SK-N-SH (cell line): ENCODE data around the gene SCRN2. TPM values are rescaled to one million over a fixed set of nuclear protein-coding genes. Genes with fewer than 3 reads are reported as not detected.
A peak's percentile ranks its signal among the peaks of the same experiment; 100 is the strongest.

Experiments used
- CTCF ChIA-PET: fragments of 300-600, 350-600 bp; formaldehyde crosslinking; extraction: SDS; loops from one replicate; lab custom pipeline; 2021; lab: Yijun Ruan, JAX
- POLR2A ChIA-PET: fragments of 350-600 bp; sonication (Branson Sonifier 250); formaldehyde crosslinking; extraction: SDS; loops from one replicate; lab custom pipeline; 2020; ENCODE audit warnings: antibody characterized with exemption, inconsistent platforms; lab: Yijun Ruan, JAX
- DNase-seq: peaks from one replicate; pipeline ENCODE4 v3.0.0; 2012
- H2AFZ ChIP-seq: fragments of 200-600 bp; sonication (generic); 2 replicates; pipeline ENCODE4 v1.8.1; 2016; ENCODE audit warnings: antibody characterized with exemption, mild to moderate bottlenecking, low read depth
- H3F3A ChIP-seq: fragments of 200-600 bp; sonication (generic); replicated peaks from 2 replicates; pipeline ENCODE3; 2016; ENCODE audit warnings: antibody characterized with exemption, mild to moderate bottlenecking; ENCODE audit not compliant: insufficient read depth
- H3K27ac ChIP-seq, 2 experiments: fragments of 200-500 bp in 1 of 2; fragments of 200-600 bp in 1 of 2; sonication (Bioruptor generic) in 1 of 2; sonication (generic), shearing (Covaris generic) in 1 of 2; 2 replicates each; pipeline versions ENCODE4 v1.5.1 to v1.6.1; 2014 to 2016; ENCODE audit warnings: low read depth in 2 of 2, inconsistent platforms in 1 of 2, low read length in 1 of 2, mild to moderate bottlenecking in 1 of 2, mixed read lengths in 1 of 2
- H3K27me3 ChIP-seq: fragments of 200-600 bp; sonication (generic), shearing (Covaris generic); 2 replicates; pipeline ENCODE4 v1.6.1; 2016; ENCODE audit warnings: mixed run types; ENCODE audit not compliant: insufficient read depth
- H3K36me3 ChIP-seq, 2 experiments: fragments of 200-500 bp in 1 of 2; fragments of 200-600 bp in 1 of 2; sonication (Bioruptor generic) in 1 of 2; sonication (generic) in 1 of 2; replicated peaks in 1 of 2; 2 replicates each; pipeline versions ENCODE3 to v1.5.1; 2014 to 2016; ENCODE audit warnings: low read length in 1 of 2, mild to moderate bottlenecking in 1 of 2; ENCODE audit not compliant: insufficient read depth in 2 of 2, control insufficient read depth in 1 of 2
- H3K4me1 ChIP-seq, 2 experiments: fragments of 200-500 bp in 1 of 2; fragments of 200-600 bp in 1 of 2; sonication (Bioruptor generic) in 1 of 2; sonication (generic), shearing (Covaris generic) in 1 of 2; 2 replicates each; pipeline versions ENCODE4 v1.5.1 to v1.6.1; 2014 to 2016; ENCODE audit warnings: low read depth in 1 of 2, low read length in 1 of 2, mixed run types in 1 of 2; ENCODE audit not compliant: insufficient read depth in 2 of 2, control insufficient read depth in 1 of 2
- H3K4me2 ChIP-seq: fragments of 200-600 bp; sonication (generic), shearing (Covaris generic); 2 replicates; pipeline ENCODE4 v1.6.1; 2017; ENCODE audit warnings: mixed run types
- H3K4me3 ChIP-seq, 2 experiments: fragments of 200-500 bp in 1 of 2; fragments of 200-600 bp in 1 of 2; sonication (Bioruptor generic) in 1 of 2; sonication (generic), shearing (Covaris generic) in 1 of 2; 2 replicates each; pipeline versions ENCODE4 v1.5.1 to v1.8.1; 2014 to 2016; ENCODE audit warnings: low read depth in 2 of 2, inconsistent platforms in 1 of 2, low read length in 1 of 2, mild to moderate bottlenecking in 1 of 2, mixed read lengths in 1 of 2, moderate library complexity in 1 of 2
- H3K79me2 ChIP-seq: fragments of 200-600 bp; sonication (generic); 2 replicates; pipeline ENCODE4 v1.8.1; 2017; ENCODE audit warnings: mild to moderate bottlenecking; ENCODE audit not compliant: insufficient read depth
- H3K9ac ChIP-seq: fragments of 200-600 bp; sonication (generic); 2 replicates; pipeline ENCODE4 v1.6.1; 2017; ENCODE audit warnings: mixed run types
- H3K9me2 ChIP-seq: fragments of 200-600 bp; sonication (generic); 2 replicates; pipeline ENCODE4 v1.6.1; 2017; ENCODE audit warnings: mixed run types
- H3K9me3 ChIP-seq: fragments of 200-600 bp; sonication (generic); 2 replicates; pipeline ENCODE4 v1.6.1; 2017; ENCODE audit warnings: mixed run types, mild to moderate bottlenecking, moderate library complexity
- H4K20me1 ChIP-seq: fragments of 200-600 bp; sonication (generic); 2 replicates; pipeline ENCODE4 v1.6.1; 2017; ENCODE audit warnings: mild to moderate bottlenecking, mixed run types; ENCODE audit not compliant: insufficient read depth
- CTCF ChIP-seq: fragments of 200-600 bp; sonication (generic); IDR thresholded peaks from 2 replicates; pipeline ENCODE4 v1.6.1; 2017; ENCODE audit warnings: antibody characterized with exemption, mild to moderate bottlenecking, moderate library complexity
- EZH2phosphoT487 ChIP-seq: fragments of 200-600 bp; sonication (generic); IDR thresholded peaks from 2 replicates; pipeline ENCODE4 v1.6.1; 2017; ENCODE audit warnings: low read depth, mixed run types, mild to moderate bottlenecking, antibody characterized with exemption, moderate library complexity, borderline replicate concordance
- SIN3A ChIP-seq: IDR thresholded peaks from 2 replicates; pipeline ENCODE4 v1.6.1; 2012; ENCODE audit warnings: low read depth, mild to moderate bottlenecking, low read length, moderate library complexity, borderline replicate concordance
- YY1 ChIP-seq: IDR thresholded peaks from 2 replicates; pipeline ENCODE4 v1.4.0; 2012; ENCODE audit warnings: low read depth, mild to moderate bottlenecking
- WGBS: methylation state at CpG from one replicate; pipeline ENCODE4 v1.1.6; 2017; ENCODE audit warnings: low lambda C conversion rate; 5-methylcytosine and 5-hydroxymethylcytosine counted together
- polyA plus RNA-seq, 3 experiments: library from polyadenylated mRNA; depleted of rRNA; stranded (reverse); fragments of >200 nt; gene quantifications; 2 replicates each; pipeline ENCODE4 v1.2.3, GENCODE V29; 2012

The SCRN2 gene
- polyA plus RNA-seq, 1 of the 3 experiments (the other 2 are of a cell fraction), result 139 TPM

DNA sequence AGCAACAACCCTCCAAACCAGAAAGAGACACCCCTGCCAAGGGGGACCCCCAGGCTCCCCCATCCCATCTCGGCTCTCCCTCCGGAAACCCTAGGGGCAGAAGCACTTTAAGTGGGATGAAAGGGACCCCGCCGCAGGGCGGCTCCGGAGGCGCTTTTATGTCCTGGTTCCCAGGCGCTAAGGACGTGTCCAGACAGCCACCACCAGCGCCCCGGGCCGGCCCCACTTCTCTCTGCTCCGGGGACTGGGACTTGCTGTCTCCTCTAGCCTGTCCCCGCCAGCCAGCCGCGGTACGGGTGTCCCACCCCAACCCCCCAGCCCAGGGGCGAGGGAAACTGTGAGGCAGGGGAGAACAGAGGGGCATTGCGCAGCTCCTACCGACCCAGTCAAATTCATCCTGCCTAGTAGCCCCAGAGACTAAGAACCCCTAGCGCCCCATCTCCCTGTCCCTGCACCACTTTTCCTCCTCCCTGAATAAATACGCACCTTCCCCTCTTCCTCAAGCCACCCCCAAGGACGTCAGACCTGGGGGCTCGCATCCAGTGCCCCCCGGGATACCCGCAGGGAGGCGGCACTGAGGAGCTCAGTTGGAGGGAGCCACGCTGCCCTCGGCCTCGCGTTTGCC, 5.8 kb upstream of the SCRN2 start:
- no peak for DNase-seq

DNA sequence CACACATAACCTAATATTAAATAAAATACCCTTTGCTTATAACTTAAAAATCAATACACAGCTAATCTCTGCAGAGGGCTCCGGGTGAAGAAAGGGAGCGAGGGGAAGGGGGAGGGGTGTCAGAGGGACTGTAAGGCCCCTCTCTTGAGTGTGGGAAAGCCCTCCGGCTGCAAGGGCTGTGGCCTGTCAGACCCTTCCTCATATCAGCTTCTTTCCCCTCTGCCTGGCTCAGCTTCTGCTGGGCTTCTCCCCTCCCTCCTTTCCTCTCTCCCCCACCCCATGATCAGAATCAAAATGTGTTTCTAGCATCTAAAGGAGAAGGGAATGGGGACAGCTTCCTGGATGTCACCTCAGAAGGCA, 4.6 kb upstream of the SCRN2 start:
- Histone ChIP-seq H3K27me3 (peaks cover 57% of the 10 kb centered on the region), H2AFZ (no peak overlapping the region), H3F3A (peaks cover 3% of the 10 kb centered on the region), H3K9ac (no peak overlapping the region), H3K27ac (no peak overlapping the region), H3K79me2 (peaks cover 2% of the 10 kb centered on the region; the same call in 1 of the 2 replicates), H3K4me3 (no peak overlapping the region), H3K4me2 (no peak overlapping the region), H4K20me1 (no peaks in the 10 kb centered on the region), H3K4me1 (peaks cover 0 to 21% of the 10 kb centered on the region in 2 experiments; a peak in 2 of 4 replicates), H3K36me3 (no peaks in the 10 kb centered on the region), H3K9me2 (no peaks in the 10 kb centered on the region), H3K9me3 (no peaks in the 10 kb centered on the region)
- no peak for DNase-seq
- CTCF ChIA-PET, result interaction anchor here (0.8 to 33.0 kb wide), 10 partner anchors 7 to 172 kb away, joined by 3 to 1447 read pairs (median 37); partner anchors contain the start of genes LRRC46, MRPL10, OSBPL7 and SCRN2
- POLR2A ChIA-PET, result interaction anchor here (2.4 kb wide), 1 partner anchor 50 kb away, joined by 10 read pairs; the partner anchor contains the start of gene SP2
- TF ChIP-seq YY1 (no peak), SIN3A (no peak)
- 71% methylated on average over 3 of the region's 3 CpGs for WGBS

More for the DNA sequence above, 5.8 kb upstream of the SCRN2 start:
- H3K27ac ChIP-seq, result no peak overlapping the region
- H4K20me1 ChIP-seq, result no peaks in the 10 kb centered on the region
- H3K4me2 ChIP-seq, result peak overlapping the region; percentile 26; the same call in 1 of the 2 replicates
- H3K4me3 ChIP-seq, result no peak overlapping the region; a peak in 1 of 4 replicates
- H3K9me2 ChIP-seq, result no peaks in the 10 kb centered on the region
- no peaks in the 10 kb centered on the region for H3K36me3 ChIP-seq
- 27% methylated on average over 24 of the region's 31 CpGs for WGBS
- CTCF ChIA-PET, result interaction anchor here (0.8 to 33.0 kb wide), 18 partner anchors 6 to 239 kb away, joined by 3 to 1447 read pairs (median 5); partner anchors contain the start of genes LRRC46, MRPL10, OSBPL7 and PNPO
- no peak overlapping the region for H3K9ac ChIP-seq
- peaks cover 0 to 21% of the 10 kb centered on the region in 2 experiments; a peak in 2 of 4 replicates for H3K4me1 ChIP-seq
- H2AFZ ChIP-seq, result no peak overlapping the region; the same call in 1 of the 2 replicates
- H3K9me3 ChIP-seq, result no peaks in the 10 kb centered on the region
- TF ChIP-seq EZH2phosphoT487, result 0 out of 2 replicates have a peak, but pooled peaks have one; percentile 25
- no peak for TF ChIP-seq CTCF
- TF ChIP-seq, all 33 proteins: peak for 1
- POLR2A ChIA-PET, result interaction anchor here (1.0 to 2.4 kb wide), 4 partner anchors 11 to 49 kb away, joined by 3 to 10 read pairs (median 4); partner anchors contain the start of gene SP2
- Histone ChIP-seq H3K27me3 (peaks cover 67% of the 10 kb centered on the region), H3K79me2 (no peaks in the 10 kb centered on the region), H3F3A (peaks cover 3% of the 10 kb centered on the region)
